ENCODE results near the gene CHDH.

Gene CHDH

DNA sequence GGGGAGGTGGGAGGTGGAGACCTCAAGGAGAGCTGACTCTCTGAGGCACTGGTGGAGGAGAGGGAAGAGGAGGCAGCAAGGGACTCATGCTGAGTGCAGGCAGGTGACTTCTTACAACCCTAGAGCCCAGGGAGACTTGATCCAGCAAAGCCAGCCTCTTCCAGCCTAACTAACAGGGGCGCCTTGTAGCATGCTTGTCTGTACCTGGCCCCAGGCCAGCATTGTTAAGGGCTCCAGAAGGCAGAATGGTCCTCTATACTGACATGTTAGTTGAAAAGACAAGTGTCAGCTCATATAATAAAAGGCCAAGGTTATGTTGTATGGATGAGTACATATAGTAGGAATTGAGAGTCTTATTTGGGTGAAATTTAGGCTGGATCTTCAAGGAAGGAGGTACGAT lies 65.4 kb downstream of the CHDH start:
- no peak for DNase-seq

GRCh38 chr3:53780171-53780570 lies 66.0 kb downstream of the CHDH start:
- DNase-seq = no peak

GRCh38 chr3:53778153-53778552 lies 68.1 kb downstream of the CHDH start:
- DNase-seq = no peak

GRCh38 chr3:53777468-53777867 lies 68.8 kb downstream of the CHDH start:
- DNase-seq = no peak

DNA sequence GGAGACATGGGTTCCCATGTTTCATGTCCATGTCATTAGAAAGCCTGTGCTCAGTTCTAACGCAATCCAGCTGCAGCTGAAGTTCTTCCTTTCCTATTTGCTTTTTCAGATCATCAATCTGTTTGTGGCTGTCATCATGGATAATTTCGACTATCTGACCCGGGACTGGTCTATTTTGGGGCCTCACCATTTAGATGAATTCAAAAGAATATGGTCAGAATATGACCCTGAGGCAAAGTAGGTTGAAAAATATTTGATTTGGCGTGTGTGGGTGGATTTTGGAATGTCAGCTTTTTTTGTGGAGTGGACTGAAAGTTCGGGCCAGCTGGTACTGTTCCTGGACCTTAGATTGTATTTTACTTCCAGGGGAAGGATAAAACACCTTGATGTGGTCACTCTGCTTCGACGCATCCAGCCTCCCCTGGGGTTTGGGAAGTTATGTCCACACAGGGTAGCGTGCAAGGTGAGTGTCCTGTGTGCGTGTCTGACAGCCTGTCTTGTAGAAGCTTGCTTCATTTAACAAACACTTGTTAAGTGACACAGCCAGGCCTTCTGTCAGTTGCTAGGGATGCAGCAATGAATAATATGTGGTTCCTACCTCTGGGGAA lies 69.6 kb downstream of the CHDH start:
- no peak for DNase-seq

DNA sequence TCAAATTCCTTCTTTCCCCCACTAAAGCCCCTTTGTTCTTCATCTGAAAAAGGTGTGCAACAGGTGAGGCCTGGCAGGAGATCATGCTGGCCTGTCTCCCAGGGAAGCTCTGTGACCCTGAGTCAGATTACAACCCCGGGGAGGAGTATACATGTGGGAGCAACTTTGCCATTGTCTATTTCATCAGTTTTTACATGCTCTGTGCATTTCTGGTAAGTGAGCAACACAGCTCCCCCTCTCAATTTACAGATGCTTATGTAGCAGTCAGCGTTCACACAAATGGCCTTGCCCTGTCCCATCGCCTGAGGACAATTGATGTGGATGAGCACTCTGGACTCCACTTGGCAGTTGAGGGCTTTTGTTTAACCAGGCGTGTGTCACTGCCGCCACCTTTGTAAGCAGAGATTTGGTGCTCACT lies 70.4 kb downstream of the CHDH start:
- no peak for DNase-seq

- DNase-seq = no peak
These were observed 71.2 kb downstream of the CHDH start for GRCh38 chr3:53775018-53775417.

DNA sequence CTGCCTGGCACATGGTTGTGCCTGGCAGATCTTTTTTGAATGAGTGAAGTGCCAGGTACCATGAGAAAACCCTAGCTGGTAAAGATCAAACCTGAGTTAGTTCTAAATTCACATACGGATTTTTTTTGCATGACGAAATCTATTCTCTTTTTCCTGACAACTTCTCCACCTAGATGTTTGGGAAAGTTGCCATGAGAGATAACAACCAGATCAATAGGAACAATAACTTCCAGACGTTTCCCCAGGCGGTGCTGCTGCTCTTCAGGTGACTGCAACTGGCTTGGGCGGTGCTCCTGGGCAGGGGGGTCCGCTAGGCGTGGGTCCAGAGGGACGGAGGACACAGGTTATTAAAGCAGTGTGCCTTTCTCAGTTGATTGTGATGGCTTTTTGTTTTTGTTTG lies 71.8 kb downstream of the CHDH start:
- DNase-seq = no peak

- DNase-seq = no peak
These were observed 72.4 kb downstream of the CHDH start for GRCh38 chr3:53773611-53774368.

DNA sequence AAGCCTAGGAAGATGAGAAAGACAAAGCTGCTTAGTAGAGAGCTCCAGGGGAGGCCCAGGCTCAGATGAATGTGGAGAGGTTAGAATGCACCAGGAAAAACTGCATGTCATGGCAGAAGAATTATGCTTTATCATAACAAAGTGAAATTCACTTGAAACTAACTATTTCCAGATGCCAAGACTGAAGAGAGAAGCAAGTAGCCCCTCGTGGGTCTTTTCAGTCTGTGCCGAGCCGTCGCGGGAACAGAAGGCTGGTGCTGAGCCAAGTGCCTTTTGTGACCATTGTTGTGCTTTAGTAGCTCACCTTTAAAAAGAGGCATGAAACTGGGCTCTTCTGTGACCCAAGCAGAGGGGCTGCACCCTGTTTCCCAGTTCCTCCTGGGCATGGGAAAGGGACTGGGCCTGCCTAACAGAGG lies 73.2 kb downstream of the CHDH start:
- no peak for DNase-seq

DNA sequence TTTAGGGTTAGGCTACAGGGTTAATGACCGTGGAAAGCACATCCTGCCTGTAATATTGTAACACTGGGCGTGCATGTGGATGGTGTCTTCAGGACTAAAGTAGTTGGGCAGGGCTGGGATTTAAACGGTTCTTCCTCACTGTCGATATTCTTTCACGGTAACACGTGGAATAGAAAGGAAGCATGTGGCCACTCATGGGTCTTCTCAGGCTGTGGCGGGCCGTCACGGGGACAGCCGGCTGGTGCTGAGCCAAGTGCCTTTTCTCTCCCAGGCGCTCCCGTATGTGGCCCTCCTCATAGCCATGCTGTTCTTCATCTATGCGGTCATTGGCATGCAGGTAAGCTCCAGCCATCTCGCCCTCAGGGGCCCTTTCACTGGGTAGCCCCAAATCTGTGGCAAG lies 73.7 kb downstream of the CHDH start:
- DNase-seq = no peak

- DNase-seq = no peak
These were observed 77.5 kb downstream of the CHDH start for GRCh38 chr3:53768478-53769459.

- DNase-seq = no peak
These were observed 79.5 kb downstream of the CHDH start for GRCh38 chr3:53766706-53767105.

- no peak for DNase-seq
These were observed 80.5 kb downstream of the CHDH start for GRCh38 chr3:53765753-53766152.

DNA sequence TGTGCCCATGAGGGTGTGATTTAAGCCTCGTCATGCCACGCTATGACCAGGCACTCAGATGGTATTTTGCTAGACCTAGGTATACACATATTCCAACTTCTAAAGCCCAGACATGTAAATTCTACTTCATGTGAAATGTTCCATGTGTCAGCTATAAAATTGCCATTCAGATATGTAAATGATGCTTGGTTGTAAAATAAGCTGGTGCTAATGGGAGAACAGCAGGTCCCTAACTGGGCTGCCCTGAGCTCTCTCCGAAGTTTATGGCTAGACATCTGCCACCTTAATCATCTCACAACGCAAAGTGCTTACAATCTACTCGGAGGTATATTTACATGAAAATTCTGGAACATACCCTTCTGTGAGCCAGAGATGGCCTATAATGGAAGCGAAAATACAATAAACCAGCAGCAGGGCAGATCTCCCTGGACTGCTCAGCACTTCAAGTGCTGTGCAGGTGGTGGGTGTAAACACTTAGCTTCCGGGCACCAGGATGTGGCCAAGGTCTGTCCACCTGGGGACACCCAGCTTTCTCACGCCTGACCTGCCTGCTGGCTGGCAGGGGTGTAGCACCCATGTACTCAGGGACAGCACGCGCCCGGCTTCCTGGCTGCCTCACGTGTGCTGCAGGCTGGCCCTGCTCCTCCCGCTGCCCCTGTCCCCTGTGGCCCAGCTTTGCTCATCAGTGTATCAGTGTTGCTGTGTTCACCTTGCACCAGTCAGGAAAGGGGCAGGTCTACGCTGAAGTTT lies 82.0 kb downstream of the CHDH start:
- no peak for DNase-seq

DNA sequence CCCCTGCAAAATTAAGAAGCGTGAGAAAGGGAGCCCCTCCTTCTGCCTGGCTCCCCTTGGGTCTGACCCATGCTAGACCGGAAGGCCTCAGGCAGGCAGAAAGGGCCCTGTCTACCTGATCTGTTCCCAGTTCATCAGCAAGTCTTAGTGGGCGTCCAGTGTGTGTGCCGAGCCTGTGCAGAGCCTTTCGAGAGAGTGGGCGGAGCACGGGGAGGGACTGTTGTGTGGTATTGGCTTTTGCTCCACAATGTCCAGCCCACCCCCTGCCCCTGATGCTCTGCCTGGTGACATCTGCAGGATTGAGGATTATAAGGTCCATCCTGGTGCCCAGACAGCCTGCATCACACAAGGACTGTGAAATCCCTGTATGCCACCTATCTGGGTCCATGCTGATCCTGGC lies 82.9 kb downstream of the CHDH start:
- no peak for DNase-seq
